SK-N-SH treated with all-trans-retinoic acid at 6 μM for 48 hours (cell line): ENCODE measurements around the gene ERVK3-1.

Experiments used
- ATAC-seq: fragments of 200-7000 bp; cut with Tn5 transposase; 3 replicates; pipeline ENCODE4 v1.9.1; 2020; ENCODE audit warnings: mild to moderate bottlenecking, moderate library complexity
- ARNTL ChIP-seq: fragments of 450-650 bp; formaldehyde crosslinking; IDR thresholded peaks from 2 replicates; pipeline ENCODE4 v1.5.0; 2020; ENCODE audit warnings: low read depth, mild to moderate bottlenecking, moderate library complexity, borderline replicate concordance
- BACH2 ChIP-seq: fragments of 250-450 bp; sonication (Bioruptor Pico); IDR thresholded peaks from 2 replicates; pipeline ENCODE4 v1.9.0; 2021; ENCODE audit warnings: mild to moderate bottlenecking, borderline replicate concordance
- CSDC2 ChIP-seq: fragments of 250-450 bp; sonication (Bioruptor Pico); IDR thresholded peaks from 2 replicates; pipeline ENCODE4 v1.5.0; 2020; ENCODE audit warnings: mild to moderate bottlenecking, moderate library complexity
- ESRRG ChIP-seq: fragments of 250-450 bp; sonication (Bioruptor Pico); IDR thresholded peaks from 2 replicates; pipeline ENCODE4 v1.6.1; 2021; ENCODE audit warnings: mild to moderate bottlenecking
- GLIS3 ChIP-seq: fragments of 250-450 bp; sonication (Bioruptor Pico); IDR thresholded peaks from 2 replicates; pipeline ENCODE4 v1.5.0; 2020; ENCODE audit warnings: mild to moderate bottlenecking, moderate library complexity
- ISL1 ChIP-seq: fragments of 250-450 bp; sonication (Bioruptor Pico); IDR thresholded peaks from 2 replicates; pipeline ENCODE4 v2.1.2; 2022; ENCODE audit warnings: mild to moderate bottlenecking, moderate library complexity
- OSR1 ChIP-seq: fragments of 250-450 bp; sonication (Bioruptor Pico); IDR thresholded peaks from 2 replicates; pipeline ENCODE4 v1.8.0; 2022; ENCODE audit warnings: moderate library complexity, mild to moderate bottlenecking, inconsistent platforms
- POU6F1 ChIP-seq: fragments of 250-450 bp; sonication (Bioruptor Pico); IDR thresholded peaks from 2 replicates; pipeline ENCODE4 v1.8.0; 2021; ENCODE audit warnings: low read depth, mild to moderate bottlenecking, moderate library complexity, borderline replicate concordance
- PPARA ChIP-seq: fragments of 250-450 bp; sonication (Bioruptor Pico); IDR thresholded peaks from 2 replicates; pipeline ENCODE4 v1.5.0; 2020; ENCODE audit warnings: mild to moderate bottlenecking, borderline replicate concordance
- RARB ChIP-seq: fragments of 250-450 bp; sonication (Bioruptor Pico); IDR thresholded peaks from 2 replicates; pipeline ENCODE4 v1.8.0; 2021; ENCODE audit warnings: mild to moderate bottlenecking, moderate library complexity
- SNAI2 ChIP-seq: fragments of 250-450 bp; sonication (Bioruptor Pico); IDR thresholded peaks from 2 replicates; pipeline ENCODE4 v1.5.0; 2020; ENCODE audit warnings: mild to moderate bottlenecking, moderate library complexity
- ZC3H10 ChIP-seq: fragments of 250-450 bp; sonication (Bioruptor Pico); IDR thresholded peaks from 2 replicates; pipeline ENCODE4 v1.5.1; 2021; ENCODE audit warnings: mild to moderate bottlenecking, moderate library complexity
- ZFP30 ChIP-seq: fragments of 450-650 bp; formaldehyde crosslinking; IDR thresholded peaks from 2 replicates; pipeline ENCODE4 v1.5.0; 2022; ENCODE audit warnings: mild to moderate bottlenecking, moderate library complexity
- ZNF565 ChIP-seq: fragments of 450-650 bp; formaldehyde crosslinking; conservative IDR thresholded peaks from 2 replicates; pipeline ENCODE4 v1.5.0; 2020; ENCODE audit warnings: low read depth, mild to moderate bottlenecking, moderate library complexity
- ZNF70 ChIP-seq: fragments of 450-650 bp; formaldehyde crosslinking; IDR thresholded peaks from 2 replicates; pipeline ENCODE4 v1.5.0; 2020; ENCODE audit warnings: mild to moderate bottlenecking, moderate library complexity
- TF ChIP-seq, protein P1 (sequence below): fragments of 250-450 bp; sonication (Bioruptor Pico); IDR thresholded peaks from 2 replicates; pipeline ENCODE4 v1.5.0; 2020; ENCODE audit warnings: mild to moderate bottlenecking, moderate library complexity
- TF ChIP-seq, protein P2 (sequence below): fragments of 250-450 bp; sonication (Bioruptor Pico); IDR thresholded peaks from 2 replicates; pipeline ENCODE4 v1.8.0; 2020; ENCODE audit warnings: mild to moderate bottlenecking, moderate library complexity, borderline replicate concordance
- TF ChIP-seq, protein P3 (sequence below): fragments of 250-450 bp; sonication (Bioruptor Pico); IDR thresholded peaks from 2 replicates; pipeline ENCODE4 v1.5.1; 2021; ENCODE audit warnings: mild to moderate bottlenecking, moderate library complexity
- TF ChIP-seq, protein P4 (sequence below): fragments of 250-450 bp; sonication (Bioruptor Pico); IDR thresholded peaks from 2 replicates; pipeline ENCODE4 v1.5.1; 2020; ENCODE audit warnings: low read depth, mild to moderate bottlenecking, moderate library complexity

The ERVK3-1 gene

DNA sequence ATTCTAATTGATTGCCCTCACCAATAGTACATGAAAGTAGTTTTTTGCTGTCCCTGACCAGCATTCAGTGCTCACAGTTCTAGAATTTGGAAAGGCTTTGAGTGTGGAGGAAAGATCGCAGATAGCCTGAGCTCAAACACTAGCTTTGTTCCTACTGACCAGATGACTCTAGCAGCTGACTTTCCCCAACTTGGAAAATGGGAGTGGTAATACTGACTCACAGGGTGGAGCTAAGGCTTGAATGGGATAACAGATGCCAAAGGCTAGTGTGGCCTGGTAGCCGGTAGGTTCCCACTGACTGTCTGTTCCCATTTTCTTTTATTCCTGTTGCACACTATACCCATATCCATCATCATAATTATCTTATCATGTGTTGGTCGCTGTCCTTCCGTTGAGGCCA lies 25.3 kb downstream of the ERVK3-1 start:
- ATAC-seq: no peak
- TF ChIP-seq ESRRG (no peak), BACH2 (CRISPR knock-in tag) (no peak), ISL1 (no peak), CSDC2 (CRISPR knock-in tag) (no peak), OSR1 (CRISPR knock-in tag) (no peak), ARNTL (no peak), ZC3H10 (CRISPR knock-in tag) (no peak), POU6F1 (no peak), ZFP30 (no peak)
- TF ChIP-seq, protein P1, sequence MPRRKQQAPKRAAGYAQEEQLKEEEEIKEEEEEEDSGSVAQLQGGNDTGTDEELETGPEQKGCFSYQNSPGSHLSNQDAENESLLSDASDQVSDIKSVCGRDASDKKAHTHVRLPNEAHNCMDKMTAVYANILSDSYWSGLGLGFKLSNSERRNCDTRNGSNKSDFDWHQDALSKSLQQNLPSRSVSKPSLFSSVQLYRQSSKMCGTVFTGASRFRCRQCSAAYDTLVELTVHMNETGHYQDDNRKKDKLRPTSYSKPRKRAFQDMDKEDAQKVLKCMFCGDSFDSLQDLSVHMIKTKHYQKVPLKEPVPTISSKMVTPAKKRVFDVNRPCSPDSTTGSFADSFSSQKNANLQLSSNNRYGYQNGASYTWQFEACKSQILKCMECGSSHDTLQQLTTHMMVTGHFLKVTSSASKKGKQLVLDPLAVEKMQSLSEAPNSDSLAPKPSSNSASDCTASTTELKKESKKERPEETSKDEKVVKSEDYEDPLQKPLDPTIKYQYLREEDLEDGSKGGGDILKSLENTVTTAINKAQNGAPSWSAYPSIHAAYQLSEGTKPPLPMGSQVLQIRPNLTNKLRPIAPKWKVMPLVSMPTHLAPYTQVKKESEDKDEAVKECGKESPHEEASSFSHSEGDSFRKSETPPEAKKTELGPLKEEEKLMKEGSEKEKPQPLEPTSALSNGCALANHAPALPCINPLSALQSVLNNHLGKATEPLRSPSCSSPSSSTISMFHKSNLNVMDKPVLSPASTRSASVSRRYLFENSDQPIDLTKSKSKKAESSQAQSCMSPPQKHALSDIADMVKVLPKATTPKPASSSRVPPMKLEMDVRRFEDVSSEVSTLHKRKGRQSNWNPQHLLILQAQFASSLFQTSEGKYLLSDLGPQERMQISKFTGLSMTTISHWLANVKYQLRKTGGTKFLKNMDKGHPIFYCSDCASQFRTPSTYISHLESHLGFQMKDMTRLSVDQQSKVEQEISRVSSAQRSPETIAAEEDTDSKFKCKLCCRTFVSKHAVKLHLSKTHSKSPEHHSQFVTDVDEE (CRISPR knock-in tag): no peak

DNA sequence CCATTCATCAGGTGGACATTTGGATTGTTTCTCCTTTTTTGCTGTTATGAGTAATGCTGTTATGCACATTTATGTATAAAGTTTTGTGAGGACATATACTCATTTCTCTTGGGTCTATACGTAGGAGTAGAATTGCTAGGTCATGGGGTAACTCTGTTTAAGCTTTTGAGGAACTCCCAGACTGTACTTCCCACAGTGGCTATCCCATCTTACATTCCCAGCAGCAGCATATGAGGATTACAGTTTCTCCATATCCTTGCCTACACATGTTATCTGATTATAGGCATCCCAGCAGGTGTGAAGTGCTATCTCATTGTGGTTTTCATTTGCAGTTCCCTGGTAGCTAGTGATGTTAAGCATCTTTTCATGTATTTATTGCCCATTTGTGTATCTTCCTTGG lies 27.5 kb downstream of the ERVK3-1 start:
- TF ChIP-seq, protein P2, sequence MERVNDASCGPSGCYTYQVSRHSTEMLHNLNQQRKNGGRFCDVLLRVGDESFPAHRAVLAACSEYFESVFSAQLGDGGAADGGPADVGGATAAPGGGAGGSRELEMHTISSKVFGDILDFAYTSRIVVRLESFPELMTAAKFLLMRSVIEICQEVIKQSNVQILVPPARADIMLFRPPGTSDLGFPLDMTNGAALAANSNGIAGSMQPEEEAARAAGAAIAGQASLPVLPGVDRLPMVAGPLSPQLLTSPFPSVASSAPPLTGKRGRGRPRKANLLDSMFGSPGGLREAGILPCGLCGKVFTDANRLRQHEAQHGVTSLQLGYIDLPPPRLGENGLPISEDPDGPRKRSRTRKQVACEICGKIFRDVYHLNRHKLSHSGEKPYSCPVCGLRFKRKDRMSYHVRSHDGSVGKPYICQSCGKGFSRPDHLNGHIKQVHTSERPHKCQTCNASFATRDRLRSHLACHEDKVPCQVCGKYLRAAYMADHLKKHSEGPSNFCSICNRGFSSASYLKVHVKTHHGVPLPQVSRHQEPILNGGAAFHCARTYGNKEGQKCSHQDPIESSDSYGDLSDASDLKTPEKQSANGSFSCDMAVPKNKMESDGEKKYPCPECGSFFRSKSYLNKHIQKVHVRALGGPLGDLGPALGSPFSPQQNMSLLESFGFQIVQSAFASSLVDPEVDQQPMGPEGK: no peak
- no peak for TF ChIP-seq ZC3H10 (CRISPR knock-in tag)
- TF ChIP-seq POU6F1: no peak
- TF ChIP-seq OSR1 (CRISPR knock-in tag): no peak
- ATAC-seq: no peak

GRCh38 chr19:58334691-58335249 lies 29.6 kb downstream of the ERVK3-1 start:
- no peak for TF ChIP-seq ISL1
- no peak for TF ChIP-seq CSDC2 (CRISPR knock-in tag)
- no peak for TF ChIP-seq POU6F1
- no peak for TF ChIP-seq ARNTL
- TF ChIP-seq ZNF565 (CRISPR knock-in tag): no peak
- TF ChIP-seq ZC3H10 (CRISPR knock-in tag): no peak
- TF ChIP-seq ZFP30: no peak
- TF ChIP-seq RARB (CRISPR knock-in tag): no peak
- no peak for TF ChIP-seq GLIS3 (CRISPR knock-in tag)
- no peak for TF ChIP-seq SNAI2 (CRISPR knock-in tag)
- TF ChIP-seq, protein P3, sequence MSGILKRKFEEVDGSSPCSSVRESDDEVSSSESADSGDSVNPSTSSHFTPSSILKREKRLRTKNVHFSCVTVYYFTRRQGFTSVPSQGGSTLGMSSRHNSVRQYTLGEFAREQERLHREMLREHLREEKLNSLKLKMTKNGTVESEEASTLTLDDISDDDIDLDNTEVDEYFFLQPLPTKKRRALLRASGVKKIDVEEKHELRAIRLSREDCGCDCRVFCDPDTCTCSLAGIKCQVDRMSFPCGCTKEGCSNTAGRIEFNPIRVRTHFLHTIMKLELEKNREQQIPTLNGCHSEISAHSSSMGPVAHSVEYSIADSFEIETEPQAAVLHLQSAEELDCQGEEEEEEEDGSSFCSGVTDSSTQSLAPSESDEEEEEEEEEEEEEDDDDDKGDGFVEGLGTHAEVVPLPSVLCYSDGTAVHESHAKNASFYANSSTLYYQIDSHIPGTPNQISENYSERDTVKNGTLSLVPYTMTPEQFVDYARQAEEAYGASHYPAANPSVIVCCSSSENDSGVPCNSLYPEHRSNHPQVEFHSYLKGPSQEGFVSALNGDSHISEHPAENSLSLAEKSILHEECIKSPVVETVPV (CRISPR knock-in tag): no peak
- TF ChIP-seq, all 23 proteins: peak for 0
- ATAC-seq: no peak

GRCh38 chr19:58335630-58336029 lies 30.5 kb downstream of the ERVK3-1 start:
- no peak for ATAC-seq
- TF ChIP-seq PPARA (CRISPR knock-in tag) (no peak), ZNF70 (CRISPR knock-in tag) (no peak), SNAI2 (CRISPR knock-in tag) (no peak)
- TF ChIP-seq, protein P4, sequence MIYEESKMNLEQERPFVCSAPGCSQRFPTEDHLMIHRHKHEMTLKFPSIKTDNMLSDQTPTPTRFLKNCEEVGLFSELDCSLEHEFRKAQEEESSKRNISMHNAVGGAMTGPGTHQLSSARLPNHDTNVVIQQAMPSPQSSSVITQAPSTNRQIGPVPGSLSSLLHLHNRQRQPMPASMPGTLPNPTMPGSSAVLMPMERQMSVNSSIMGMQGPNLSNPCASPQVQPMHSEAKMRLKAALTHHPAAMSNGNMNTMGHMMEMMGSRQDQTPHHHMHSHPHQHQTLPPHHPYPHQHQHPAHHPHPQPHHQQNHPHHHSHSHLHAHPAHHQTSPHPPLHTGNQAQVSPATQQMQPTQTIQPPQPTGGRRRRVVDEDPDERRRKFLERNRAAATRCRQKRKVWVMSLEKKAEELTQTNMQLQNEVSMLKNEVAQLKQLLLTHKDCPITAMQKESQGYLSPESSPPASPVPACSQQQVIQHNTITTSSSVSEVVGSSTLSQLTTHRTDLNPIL (CRISPR knock-in tag): no peak
